ENCODE data around the gene CXCL3. TPM values are rescaled to one million over a fixed set of nuclear protein-coding genes. Genes with fewer than 3 reads are reported as not detected.

Gene CXCL3
- total RNA-seq, 2 donors from 2014 or later = 2.9 TPM

- no peak overlapping the region for H3K9ac ChIP-seq (ENCODE audit: extremely low read depth, low read length, poor library complexity, severe bottlenecking)
- Mint-ChIP-seq H3K27ac (no peak overlapping the region), H3K9me3 (no peaks in the 10 kb centered on the region), H3K36me3 (ENCODE audit: low read depth) (no peaks in the 10 kb centered on the region), H3K4me1 (peaks cover 5% of the 10 kb centered on the region), H3K4me3 (no peak overlapping the region), H3K27me3 (ENCODE audit: insufficient read depth) (no peaks in the 10 kb centered on the region)
- H3K9me3 ChIP-seq (ENCODE audit: control insufficient read depth, low read length) = no peaks in the 10 kb centered on the region
- H3K4me3 ChIP-seq (ENCODE audit: low read length) = no peak overlapping the region
- no peak for DNase-seq
- TF ChIP-seq, protein P1, sequence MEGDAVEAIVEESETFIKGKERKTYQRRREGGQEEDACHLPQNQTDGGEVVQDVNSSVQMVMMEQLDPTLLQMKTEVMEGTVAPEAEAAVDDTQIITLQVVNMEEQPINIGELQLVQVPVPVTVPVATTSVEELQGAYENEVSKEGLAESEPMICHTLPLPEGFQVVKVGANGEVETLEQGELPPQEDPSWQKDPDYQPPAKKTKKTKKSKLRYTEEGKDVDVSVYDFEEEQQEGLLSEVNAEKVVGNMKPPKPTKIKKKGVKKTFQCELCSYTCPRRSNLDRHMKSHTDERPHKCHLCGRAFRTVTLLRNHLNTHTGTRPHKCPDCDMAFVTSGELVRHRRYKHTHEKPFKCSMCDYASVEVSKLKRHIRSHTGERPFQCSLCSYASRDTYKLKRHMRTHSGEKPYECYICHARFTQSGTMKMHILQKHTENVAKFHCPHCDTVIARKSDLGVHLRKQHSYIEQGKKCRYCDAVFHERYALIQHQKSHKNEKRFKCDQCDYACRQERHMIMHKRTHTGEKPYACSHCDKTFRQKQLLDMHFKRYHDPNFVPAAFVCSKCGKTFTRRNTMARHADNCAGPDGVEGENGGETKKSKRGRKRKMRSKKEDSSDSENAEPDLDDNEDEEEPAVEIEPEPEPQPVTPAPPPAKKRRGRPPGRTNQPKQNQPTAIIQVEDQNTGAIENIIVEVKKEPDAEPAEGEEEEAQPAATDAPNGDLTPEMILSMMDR (conservative IDR thresholded peaks at IDR 0.05) = no peak
- H3K27ac ChIP-seq (ENCODE audit: low read depth, low read length) = no peak overlapping the region
- no peaks in the 10 kb centered on the region for H3K36me3 ChIP-seq (ENCODE audit: control insufficient read depth, insufficient read depth, low read length)
- no peaks in the 10 kb centered on the region for H3K4me1 ChIP-seq (ENCODE audit: control insufficient read depth, insufficient read depth, low read length)
- no peaks in the 10 kb centered on the region for H3K27me3 ChIP-seq (ENCODE audit: control insufficient read depth, insufficient read depth, low read length, poor library complexity, severe bottlenecking)
These were observed 20.4 kb downstream of the CXCL3 start for GRCh38 chr4:74018116-74018515.

- TF ChIP-seq, protein P1 (conservative IDR thresholded peaks at IDR 0.05) = no peak
- H3K9ac ChIP-seq (ENCODE audit: extremely low read depth, low read length, poor library complexity, severe bottlenecking) = no peak overlapping the region
- WGBS, 2 experiments (ENCODE audit: insufficient coverage in 1 of 2, insufficient read length in 1 of 2) = 63 to 100% methylated on average over 1 of the region's 1 CpG
- no peaks in the 10 kb centered on the region for H3K36me3 ChIP-seq (ENCODE audit: control insufficient read depth, insufficient read depth, low read length)
- H3K4me1 ChIP-seq (ENCODE audit: control insufficient read depth, insufficient read depth, low read length) = no peaks in the 10 kb centered on the region
- H3K27me3 ChIP-seq (ENCODE audit: control insufficient read depth, insufficient read depth, low read length, poor library complexity, severe bottlenecking) = no peaks in the 10 kb centered on the region
- H3K9me3 ChIP-seq (ENCODE audit: control insufficient read depth, low read length) = no peaks in the 10 kb centered on the region
- Mint-ChIP-seq H3K27me3 (ENCODE audit: insufficient read depth) (no peaks in the 10 kb centered on the region), H3K4me3 (no peak overlapping the region), H3K36me3 (ENCODE audit: low read depth) (no peaks in the 10 kb centered on the region), H3K9me3 (no peaks in the 10 kb centered on the region), H3K4me1 (peaks cover 5% of the 10 kb centered on the region), H3K27ac (no peak overlapping the region)
- no peak overlapping the region for H3K4me3 ChIP-seq (ENCODE audit: low read length)
- no peak for DNase-seq
- no peak overlapping the region for H3K27ac ChIP-seq (ENCODE audit: low read depth, low read length)
These were observed 22.4 kb downstream of the CXCL3 start for GRCh38 chr4:74016068-74016467.

- H3K27ac ChIP-seq (ENCODE audit: low read depth, low read length) = no peak overlapping the region
- no peak overlapping the region for H3K4me3 Mint-ChIP-seq
- H3K4me3 ChIP-seq (ENCODE audit: low read length) = no peak overlapping the region
- H3K9me3 Mint-ChIP-seq = no peaks in the 10 kb centered on the region
- no peaks in the 10 kb centered on the region for H3K9me3 ChIP-seq (ENCODE audit: control insufficient read depth, low read length)
- no peak for DNase-seq
- H3K27me3 Mint-ChIP-seq (ENCODE audit: insufficient read depth) = no peaks in the 10 kb centered on the region
- WGBS, 2 experiments (ENCODE audit: insufficient coverage in 1 of 2, insufficient read length in 1 of 2) = 90% methylated on average over 3 of the region's 3 CpGs; no CpG with 5 or more reads in 1 of the 2 experiments
- H3K36me3 ChIP-seq (ENCODE audit: control insufficient read depth, insufficient read depth, low read length) = no peaks in the 10 kb centered on the region
- peaks cover 5% of the 10 kb centered on the region for H3K4me1 Mint-ChIP-seq
- no peaks in the 10 kb centered on the region for H3K36me3 Mint-ChIP-seq (ENCODE audit: low read depth)
- H3K27me3 ChIP-seq (ENCODE audit: control insufficient read depth, insufficient read depth, low read length, poor library complexity, severe bottlenecking) = no peaks in the 10 kb centered on the region
- H3K9ac ChIP-seq (ENCODE audit: extremely low read depth, low read length, poor library complexity, severe bottlenecking) = no peak overlapping the region
- no peak overlapping the region for H3K27ac Mint-ChIP-seq
- H3K4me1 ChIP-seq (ENCODE audit: control insufficient read depth, insufficient read depth, low read length) = no peaks in the 10 kb centered on the region
- TF ChIP-seq, protein P1 (conservative IDR thresholded peaks at IDR 0.05) = no peak
These were observed 23.2 kb downstream of the CXCL3 start for GRCh38 chr4:74015126-74015780.
